Omental fat pad (tissue), 4 donors: Measurements from ENCODE around the gene KCNQ5. TPM values are rescaled to one million over a fixed set of nuclear protein-coding genes. Genes with fewer than 3 reads are reported as not detected.
"Not testable (repeated sequence)": the region's sequence is repeated elsewhere in the genome, so short reads cannot be mapped to it uniquely, and the experiment has no call there.

Source experiments
- ATAC-seq: fragments of 150-250 bp; one replicate; pipeline ENCODE4 v1.9.1; 2016; ENCODE audit warnings: mild to moderate bottlenecking, moderate library complexity; ENCODE audit not compliant: low FRiP score
- DNase-seq: peaks from one replicate; pipeline ENCODE4 v3.0.0-alpha.2; 2019; ENCODE audit warnings: low spot score
- CTCF ChIP-seq, 3 donors: fragments of 450-650 bp; IDR thresholded peaks; one replicate each; pipeline ENCODE4 v1.5.1; 2016 to 2017; ENCODE audit warnings: antibody characterized with exemption in 3 of 3, mild to moderate bottlenecking in 3 of 3, moderate library complexity in 2 of 3
- total RNA-seq, 4 donors: library from RNA; depleted of rRNA; stranded (reverse); fragments of >200 nt; gene quantifications; one replicate each; pipeline ENCODE4 v1.1.0, GENCODE V29; 2016

Gene KCNQ5
- total RNA-seq, 4 donors from 2014 or later = 0.16 to 0.24 TPM; not detected in 2

DNA sequence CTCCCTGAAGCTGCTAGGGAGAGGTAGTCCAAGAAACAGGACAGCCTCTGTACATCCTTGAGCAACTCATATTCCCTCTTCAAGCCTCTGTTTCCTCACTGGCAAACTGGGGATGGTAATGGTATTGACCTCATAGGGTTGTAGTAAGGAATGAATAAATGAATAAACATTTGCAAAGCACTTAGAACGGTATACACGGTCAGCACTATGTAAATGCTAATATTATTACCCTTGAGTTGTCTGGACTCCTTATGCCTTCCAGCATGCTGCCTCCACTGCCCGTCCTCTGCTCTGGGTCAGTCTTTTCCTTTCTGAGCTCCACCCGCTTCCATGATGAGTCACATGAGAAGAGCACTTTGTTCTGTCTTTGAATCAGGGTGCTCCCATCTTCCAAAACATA lies 552.8 kb downstream of the KCNQ5 start:
- no peak for ATAC-seq
- DNase-seq = no peak
- TF ChIP-seq CTCF (IDR thresholded peaks at IDR 0.05) = no peak

GRCh38 chr6:73176057-73176456 lies 554.2 kb downstream of the KCNQ5 start:
- ATAC-seq (no peak), DNase-seq (no peak)
- no peak for TF ChIP-seq CTCF (IDR thresholded peaks at IDR 0.05)

- DNase-seq (no peak), ATAC-seq (no peak)
- TF ChIP-seq CTCF (IDR thresholded peaks at IDR 0.05) = no peak
Observed at GRCh38 chr6:73177221-73177944, 555.5 kb downstream of the KCNQ5 start.

GRCh38 chr6:73180076-73180738 lies 558.3 kb downstream of the KCNQ5 start:
- ATAC-seq = no peak
- DNase-seq = no peak
- no peak for TF ChIP-seq CTCF (IDR thresholded peaks at IDR 0.05)

GRCh38 chr6:73180763-73181619 lies 559.1 kb downstream of the KCNQ5 start:
- DNase-seq = no peak
- no peak for TF ChIP-seq CTCF (IDR thresholded peaks at IDR 0.05)
- peak; percentile 76 for ATAC-seq

DNA sequence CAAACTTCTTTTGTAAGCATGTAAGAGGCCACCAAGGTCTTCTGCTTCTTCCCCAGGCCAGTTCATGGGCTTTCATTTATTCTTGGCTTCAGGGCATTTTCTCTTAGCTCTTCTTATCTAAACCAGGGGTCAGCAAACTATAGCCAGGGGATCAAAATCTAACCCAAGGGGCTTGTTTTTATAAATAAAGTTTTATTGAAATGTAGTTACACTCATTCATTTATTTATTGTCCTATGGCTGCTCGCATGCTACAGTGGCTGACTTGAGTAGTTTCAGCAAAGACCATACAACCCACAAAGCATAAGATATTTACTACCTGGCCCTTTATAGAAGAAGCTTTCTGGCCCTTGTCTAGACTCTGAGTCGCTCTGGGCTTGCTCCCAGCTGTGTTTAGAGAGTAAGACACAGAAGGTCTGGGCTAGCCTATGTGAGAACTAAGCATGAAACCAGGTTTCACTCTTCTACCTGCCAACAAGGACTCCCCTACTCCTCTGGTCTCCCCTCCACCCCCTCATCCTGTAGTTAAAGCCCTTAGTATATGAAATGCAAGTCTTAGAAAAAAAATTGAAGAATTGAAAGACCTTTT lies 560.2 kb downstream of the KCNQ5 start:
- DNase-seq (no peak), ATAC-seq (no peak)
- TF ChIP-seq CTCF (IDR thresholded peaks at IDR 0.05) = no peak

- not testable (repeated sequence) for ATAC-seq, DNase-seq
Observed at GRCh38 chr6:73193302-73193701, 571.4 kb downstream of the KCNQ5 start.
